OCI-LY7 (cell line): ENCODE measurements around the gene PPARG.

ENCODE experiments used
- CTCF ChIP-seq: fragments of 200-600 bp; sonication (generic); conservative IDR thresholded peaks from 2 replicates; pipeline ENCODE4 v1.5.1; 2014; ENCODE audit warnings: mild to moderate bottlenecking, antibody characterized with exemption, low read length, moderate library complexity, mixed read lengths
- EZH2phosphoT487 ChIP-seq: fragments of 200-600 bp; sonication (generic); IDR thresholded peaks from 2 replicates; pipeline ENCODE4 v1.6.1; 2018; ENCODE audit warnings: low read depth, borderline replicate concordance, mild to moderate bottlenecking, mixed run types, antibody characterized with exemption, low read length, moderate library complexity, mixed read lengths

GRCh38 chr3:12456441-12456840, 167.6 kb downstream of the PPARG start:
- TF ChIP-seq CTCF (no peak), EZH2phosphoT487 (no peak)
